K562 (cell line): ENCODE results near the gene MAGI1.

Source experiments
- CC2D1A ChIP-seq: fragments of 450-650 bp; IDR thresholded peaks from 2 replicates; pipeline ENCODE4 v1.6.1; 2017; ENCODE audit warnings: mild to moderate bottlenecking
- CTCF ChIP-seq, 3 experiments: IDR thresholded peaks in 2 of 3; conservative IDR thresholded peaks in 1 of 3; 2 replicates each; pipeline ENCODE4 v1.5.1; 2011 to 2012; ENCODE audit warnings: low read length in 3 of 3, mild to moderate bottlenecking in 3 of 3, control low read depth in 2 of 3, improper control_type of control experiment in 1 of 3, inconsistent platforms in 1 of 3, low read depth in 1 of 3, mixed read lengths in 1 of 3, moderate library complexity in 1 of 3; ENCODE audit not compliant: insufficient read depth in 2 of 3
- E2F4 ChIP-seq: sonication (generic); formaldehyde crosslinking; IDR thresholded peaks from 2 replicates; pipeline ENCODE4 v1.8.0; 2022; ENCODE audit warnings: mild to moderate bottlenecking, low read depth, missing genetic modification reagents
- ETS1 ChIP-seq: conservative IDR thresholded peaks from 2 replicates; pipeline ENCODE4 v1.6.1; 2011; ENCODE audit warnings: low read depth, mild to moderate bottlenecking, low read length; ENCODE audit not compliant: control insufficient read depth
- ILK ChIP-seq: fragments of 450-650 bp; IDR thresholded peaks from 2 replicates; pipeline ENCODE4 v1.6.1; 2016; ENCODE audit warnings: missing genetic modification characterization, low read depth, mild to moderate bottlenecking, missing compliant biosample characterization, moderate library complexity, borderline replicate concordance
- JUND ChIP-seq, 2 experiments: IDR thresholded peaks; 2 replicates in 1 of 2; 3 replicates in 1 of 2; pipeline ENCODE4 v1.6.1; 2011; ENCODE audit warnings: borderline replicate concordance in 2 of 2, low read depth in 2 of 2, low read length in 2 of 2, improper control_type of control experiment in 1 of 2, missing biosample characterization in 1 of 2, missing genetic modification characterization in 1 of 2, missing genetic modification reagents in 1 of 2
- MGA ChIP-seq: fragments of 450-650 bp; IDR thresholded peaks from 2 replicates; pipeline ENCODE4 v1.6.1; 2016; ENCODE audit warnings: mild to moderate bottlenecking, moderate library complexity
- TAF1 ChIP-seq: IDR thresholded peaks from 2 replicates; pipeline ENCODE4 v1.6.1; 2011; ENCODE audit warnings: mild to moderate bottlenecking, low read length, moderate library complexity; ENCODE audit not compliant: insufficient read depth, control insufficient read depth, severe bottlenecking; ENCODE audit errors: extremely low read depth
- ZBTB2 ChIP-seq: fragments of 450-650 bp; IDR thresholded peaks from 2 replicates; pipeline ENCODE4 v1.6.1; 2016; ENCODE audit warnings: antibody characterized with exemption
- ZNF232 ChIP-seq: sonication (generic); formaldehyde crosslinking; IDR thresholded peaks from 2 replicates; pipeline ENCODE4 v1.8.0; 2022; ENCODE audit warnings: mild to moderate bottlenecking, missing genetic modification reagents

- TF ChIP-seq CTCF (IDR thresholded peaks at IDR 0.05 in 2 of 3, conservative IDR thresholded peaks at IDR 0.05 in 1 of 3; ENCODE audit: insufficient read depth in 2 of 3, low read depth in 1 of 3, low read length in 3 of 3), result no peak
- TF ChIP-seq ILK (tag), result no peak
- no peak for TF ChIP-seq TAF1
- TF ChIP-seq CC2D1A, result no peak
- no peak for TF ChIP-seq MGA
- no peak for TF ChIP-seq E2F4 (CRISPR knock-in tag)
- no peak for TF ChIP-seq ETS1
- no peak for TF ChIP-seq JUND (IDR thresholded peaks at IDR 0.05; ENCODE audit: borderline replicate concordance, low read depth, low read length)
- TF ChIP-seq JUND (tag; IDR thresholded peaks at IDR 0.05; ENCODE audit: borderline replicate concordance, low read depth, low read length), result no peak
- no peak for TF ChIP-seq ZNF232
- TF ChIP-seq ZBTB2, result no peak
Measured at GRCh38 chr3:65552434-65552833, 486.3 kb downstream of the MAGI1 start.
